Measurements from ENCODE around the gene SMCO3.
"Not testable (repeated sequence)": the region's sequence is repeated elsewhere in the genome, so short reads cannot be mapped to it uniquely, and the experiment has no call there.

Gene SMCO3

DNA sequence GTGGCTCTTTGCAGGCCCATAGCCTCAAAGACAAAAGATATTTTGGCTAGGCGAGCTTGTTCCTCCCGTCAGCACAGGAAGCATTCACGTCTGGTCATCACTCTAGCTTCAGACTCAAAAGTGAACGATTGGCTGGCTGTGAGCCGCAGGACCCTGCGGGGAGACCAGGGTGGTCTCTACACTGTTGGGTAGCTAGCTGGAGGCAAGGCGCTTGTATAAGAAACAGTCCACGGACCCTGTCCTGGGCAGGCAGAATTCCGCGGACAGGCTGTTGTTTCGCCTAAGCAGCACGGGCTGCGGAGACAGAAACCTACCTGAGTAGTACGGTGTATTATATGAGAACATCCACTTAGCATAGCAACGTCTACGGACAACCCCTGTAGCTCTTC is 40.3 kb downstream of the SMCO3 start:
- no peak for DNase-seq

- no peak for DNase-seq
These were observed 41.0 kb downstream of the SMCO3 start for GRCh38 chr12:14772946-14773345.

DNA sequence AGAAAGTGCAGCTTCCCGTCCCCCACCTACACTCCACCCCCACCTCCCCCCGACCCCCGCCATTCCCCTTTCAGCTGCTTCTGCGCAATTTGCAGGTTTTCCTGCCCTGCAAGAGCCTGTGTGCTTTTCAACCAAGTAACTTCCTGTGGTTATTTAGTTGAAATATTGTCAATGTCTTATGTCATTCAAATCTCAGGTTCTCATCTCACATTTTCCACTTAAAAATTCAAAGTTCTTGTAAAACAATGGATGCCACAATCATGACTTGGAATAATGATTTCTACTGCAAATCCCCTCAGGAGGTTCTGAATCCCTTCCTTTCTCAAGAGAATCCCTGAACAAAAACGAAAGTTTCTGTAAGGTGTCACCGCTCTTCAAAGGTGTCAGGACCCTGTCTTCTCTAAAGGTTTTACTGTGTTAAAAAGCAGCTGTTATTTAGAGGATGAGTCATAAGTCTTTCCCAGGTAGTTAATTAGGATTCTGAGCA is 42.3 kb downstream of the SMCO3 start:
- DNase-seq: no peak

DNA sequence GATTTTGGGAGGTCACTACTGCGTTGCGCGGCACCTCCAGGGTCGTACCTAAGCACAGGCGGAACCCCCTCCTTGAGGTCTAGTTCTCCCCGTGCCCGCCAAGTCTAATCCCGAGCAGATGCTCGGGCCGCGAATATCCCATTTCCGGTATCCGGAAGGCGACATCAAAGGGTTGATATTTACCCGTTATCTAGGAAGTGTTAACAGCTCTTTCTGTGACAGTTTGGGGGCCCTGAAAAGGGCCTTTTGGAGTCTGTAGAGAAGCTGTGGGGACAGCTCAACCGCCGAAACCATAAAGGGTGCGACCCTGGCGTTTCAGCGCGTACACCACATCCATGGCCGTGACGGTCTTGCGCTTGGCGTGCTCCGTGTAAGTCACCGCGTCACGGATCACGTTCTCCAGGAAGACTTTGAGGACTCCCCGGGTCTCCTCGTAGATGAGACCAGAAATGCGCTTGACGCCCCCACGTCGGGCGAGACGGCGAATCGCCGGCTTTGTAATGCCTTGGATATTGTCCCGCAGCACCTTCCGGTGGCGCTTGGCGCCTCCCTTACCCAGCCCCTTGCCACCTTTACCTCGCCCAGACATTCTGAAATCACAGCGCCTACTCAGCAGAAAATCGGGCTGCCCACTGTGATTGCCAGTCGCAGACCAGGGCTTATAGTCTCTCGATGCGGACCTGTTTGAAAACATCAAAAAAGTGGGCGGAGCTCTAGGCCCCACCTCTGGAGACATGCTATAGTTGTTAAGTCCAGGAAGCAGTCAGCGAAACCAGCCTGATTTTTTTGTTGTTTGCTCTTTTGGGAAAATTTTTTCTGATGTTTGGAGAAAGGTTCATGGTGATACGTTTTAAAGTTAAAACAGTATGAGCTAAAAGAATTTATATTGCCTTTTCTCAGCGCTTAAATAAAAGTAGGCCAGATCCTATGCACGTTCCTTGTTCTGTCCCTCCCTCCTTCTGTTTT is 43.2 kb downstream of the SMCO3 start:
- peak; percentile 76 for DNase-seq

- peak; percentile 64 for DNase-seq
These were observed 44.0 kb downstream of the SMCO3 start for GRCh38 chr12:14769969-14770495.

GRCh38 chr12:14769466-14769968 is 44.5 kb downstream of the SMCO3 start:
- DNase-seq: no peak

- DNase-seq: no peak
These were observed 45.1 kb downstream of the SMCO3 start for GRCh38 chr12:14768823-14769405.

DNA sequence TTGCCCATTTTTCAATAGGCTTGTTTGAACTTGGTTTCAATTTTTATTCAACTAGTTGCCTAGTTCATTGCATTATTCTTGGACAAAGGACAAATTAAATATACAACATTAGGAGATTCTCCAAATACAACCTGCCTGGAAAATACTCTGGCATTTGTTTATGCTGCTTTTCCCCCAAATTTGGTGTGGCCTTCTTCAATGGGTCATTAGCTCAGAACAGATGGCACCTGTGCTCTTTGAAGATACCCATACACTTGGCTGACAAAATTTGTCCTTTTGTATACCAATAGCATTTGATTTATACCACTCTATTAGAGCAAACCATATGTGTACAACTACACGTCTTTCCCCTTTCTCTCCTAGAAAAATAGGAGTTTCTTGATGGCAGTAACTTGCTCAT is 46.4 kb downstream of the SMCO3 start:
- no peak for DNase-seq

GRCh38 chr12:14766649-14767215 is 47.2 kb downstream of the SMCO3 start:
- no peak for DNase-seq

DNA sequence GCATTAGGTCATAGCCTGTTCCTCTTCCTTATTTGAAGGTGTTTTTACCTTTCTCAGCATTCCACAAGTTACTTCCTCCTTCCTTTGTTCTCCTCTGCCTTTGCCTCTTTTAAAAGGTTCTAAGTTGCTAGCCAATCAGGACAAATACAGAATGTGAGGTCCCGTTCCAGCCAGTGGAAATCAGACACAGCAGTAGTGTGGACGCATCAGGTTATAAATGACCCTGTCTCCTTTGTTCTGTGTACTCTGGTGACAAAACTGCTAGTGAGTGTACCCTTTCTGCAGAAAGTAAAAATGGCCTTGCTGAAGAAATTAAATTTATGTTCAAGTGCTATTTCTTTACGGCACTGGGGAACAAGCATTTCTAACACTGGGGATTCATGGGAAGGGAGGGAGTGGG is 48.0 kb downstream of the SMCO3 start:
- DNase-seq: not testable (repeated sequence)

- DNase-seq: no peak
These were observed 48.6 kb downstream of the SMCO3 start for GRCh38 chr12:14765398-14765797.

DNA sequence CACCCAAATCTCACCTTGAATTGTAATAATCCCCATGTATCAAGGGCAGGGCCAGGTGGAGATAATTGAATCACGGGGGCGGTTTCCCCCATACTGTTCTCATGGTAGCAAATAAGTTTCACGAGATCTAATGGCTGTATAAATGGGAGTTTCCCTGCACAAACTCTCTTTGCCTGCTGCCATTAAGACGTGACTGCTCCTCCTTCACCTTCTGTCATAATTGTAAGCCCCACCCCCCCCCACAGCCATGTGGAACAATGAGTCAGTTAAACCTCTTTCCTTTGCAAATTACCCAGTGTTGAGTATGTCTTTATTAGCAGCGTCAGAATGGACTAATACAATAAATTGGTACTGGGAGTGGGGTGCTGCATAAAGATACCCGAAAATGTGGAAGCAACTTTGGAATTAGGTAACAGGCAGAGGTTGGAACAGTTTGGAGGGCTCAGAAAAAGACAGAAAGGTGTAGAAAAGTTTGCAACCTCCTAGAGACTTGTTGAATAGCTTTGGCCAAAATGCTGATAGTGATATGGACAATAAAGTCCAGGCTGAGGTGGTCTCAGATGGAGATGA is 54.2 kb downstream of the SMCO3 start:
- DNase-seq: not testable (repeated sequence)

- DNase-seq: no peak
These were observed 57.4 kb downstream of the SMCO3 start for GRCh38 chr12:14756334-14757143.

Measured in amniotic stem cell (primary cell).